HG03439 (cell line): ENCODE results near the gene ANGEL1.

Experiments
- ATAC-seq: cut with Tn5 transposase; IDR thresholded peaks from one replicate; pipeline ENCODE4 v1.9.1; 2021; ENCODE audit warnings: mild to moderate bottlenecking, moderate library complexity; ENCODE audit not compliant: unreplicated experiment

ANGEL1 gene

GRCh38 chr14:76826122-76826521 is 13.4 kb upstream of the ANGEL1 start, which contains the start of gene LRRC74A:
Gene LRRC74A, plus strand, starts transcription at chr14:76826408. Its CDS starts 290 bp downstream, at chr14:76826698.
- no peak for ATAC-seq

DNA sequence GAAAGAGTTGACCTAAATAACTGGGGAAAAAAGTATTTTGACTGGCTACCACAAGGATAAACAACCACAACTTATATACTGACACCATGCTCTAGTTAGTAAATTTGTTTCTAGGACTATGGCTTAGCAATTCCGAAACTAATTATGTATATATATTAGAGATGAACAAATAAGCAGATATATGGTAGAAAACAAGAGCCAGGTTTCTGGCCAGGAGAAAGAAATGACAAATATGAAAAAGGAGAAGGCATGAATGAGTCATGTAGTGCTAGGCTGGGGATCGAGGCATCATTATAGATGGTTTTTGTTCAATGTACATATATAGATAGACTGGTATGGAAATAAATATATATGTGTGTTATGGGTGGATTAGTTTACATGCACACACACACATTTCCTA is 8.0 kb upstream of the ANGEL1 start:
- ATAC-seq, result no peak

DNA sequence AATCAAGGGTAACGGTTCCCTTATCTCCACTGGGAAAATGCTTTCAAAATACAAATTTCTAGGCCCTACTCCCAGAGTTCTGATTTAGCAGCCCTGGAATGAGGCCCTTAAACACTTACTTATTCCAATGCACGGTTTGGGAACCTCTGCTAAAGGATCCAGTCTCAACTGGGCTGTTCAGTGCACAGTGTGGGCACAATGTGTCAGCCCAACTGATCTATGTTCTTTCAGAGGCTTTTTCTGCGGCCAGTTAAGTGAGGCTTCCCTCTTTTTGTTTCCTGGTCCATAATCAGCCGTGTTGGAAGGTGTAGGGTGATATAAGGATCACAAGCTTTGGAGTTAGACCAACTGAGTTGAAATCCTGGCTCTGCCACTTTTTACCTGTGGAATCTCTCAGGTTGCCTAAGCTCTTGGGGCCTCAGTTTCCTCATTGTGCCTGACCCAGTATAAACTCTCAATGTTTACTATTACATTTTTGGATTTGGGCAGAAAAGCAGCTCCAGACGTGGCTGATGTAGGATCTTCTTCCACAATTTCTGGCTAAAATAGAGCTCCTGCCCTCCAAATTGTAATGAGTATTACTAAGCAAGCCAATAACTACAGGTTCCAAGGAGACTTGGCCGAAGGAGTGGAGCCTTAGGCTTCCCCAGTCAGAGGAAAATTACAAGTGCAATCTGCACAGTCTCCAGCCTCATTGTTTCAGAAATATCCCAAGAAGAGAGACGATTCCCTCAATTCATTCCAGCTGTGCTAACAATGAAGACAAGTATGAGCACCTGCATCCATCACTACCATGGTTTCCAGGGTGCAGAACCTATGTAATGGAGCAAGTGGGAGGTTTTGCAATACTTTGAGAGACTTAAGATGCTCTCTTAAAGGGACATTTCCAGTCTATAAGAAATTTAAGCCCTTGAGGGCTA is 2.3 kb upstream of the ANGEL1 start:
- ATAC-seq, result no peak

DNA sequence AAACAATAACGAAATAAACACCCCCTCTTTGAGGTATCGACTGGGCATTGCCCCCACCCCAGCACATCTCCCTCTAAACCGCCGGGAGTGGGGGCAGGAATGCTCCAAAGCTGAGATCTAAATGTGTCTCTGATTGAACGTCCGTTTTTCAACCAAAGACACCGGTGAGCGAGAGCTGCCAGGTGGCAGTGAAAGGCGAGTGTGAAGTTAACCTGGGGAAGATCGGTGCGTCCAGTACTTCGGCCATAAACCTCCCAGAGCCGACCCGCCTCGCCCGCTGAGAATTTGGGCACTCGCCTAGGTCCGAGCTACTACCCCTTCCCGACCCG is 625 bp downstream of the ANGEL1 start:
- ATAC-seq, result no peak

GRCh38 chr14:76811561-76811960 is 1.1 kb downstream of the ANGEL1 start:
- no peak for ATAC-seq

- no peak for ATAC-seq
Measured at GRCh38 chr14:76810953-76811400, 1.7 kb downstream of the ANGEL1 start.

DNA sequence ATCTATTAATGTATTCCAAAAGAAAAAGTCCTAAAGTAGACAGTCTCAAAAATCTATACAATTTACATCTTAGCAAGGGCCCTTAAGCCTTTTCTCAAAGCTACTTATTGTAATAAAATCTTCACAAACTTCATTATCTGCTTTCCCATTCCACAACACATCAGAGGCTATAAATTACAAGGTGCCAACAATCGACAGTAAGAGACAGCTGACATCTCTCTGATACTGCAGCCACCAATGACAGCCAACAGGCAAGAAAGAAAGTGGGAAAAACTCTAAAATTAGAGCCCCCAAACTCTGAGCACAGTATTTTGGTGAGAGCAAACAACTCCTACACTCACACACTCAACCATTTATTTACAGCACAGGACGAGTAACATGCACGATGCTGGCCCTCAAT is 2.2 kb downstream of the ANGEL1 start:
- ATAC-seq, result no peak

DNA sequence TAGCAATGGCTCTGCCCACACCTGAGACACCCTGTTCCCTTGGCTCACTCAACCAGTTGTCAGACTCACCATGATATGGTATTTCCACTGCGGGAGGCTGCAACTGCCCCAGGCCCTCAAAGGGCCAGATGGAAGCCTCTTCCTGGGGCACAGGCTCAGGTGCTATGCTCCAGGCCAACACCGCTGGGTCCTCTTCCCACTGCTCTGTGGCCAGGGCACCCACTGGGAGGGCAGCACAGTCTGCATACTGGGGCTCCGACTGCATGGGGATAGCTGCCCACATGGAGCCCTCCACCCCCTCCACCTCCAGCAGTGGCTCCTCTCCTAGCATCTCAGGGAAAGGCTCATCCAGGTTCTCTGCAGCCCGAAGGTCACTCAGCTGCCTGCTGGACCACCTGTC is 3.7 kb downstream of the ANGEL1 start:
- no peak for ATAC-seq

- no peak for ATAC-seq
Measured at GRCh38 chr14:76808011-76808410, 4.7 kb downstream of the ANGEL1 start.

DNA sequence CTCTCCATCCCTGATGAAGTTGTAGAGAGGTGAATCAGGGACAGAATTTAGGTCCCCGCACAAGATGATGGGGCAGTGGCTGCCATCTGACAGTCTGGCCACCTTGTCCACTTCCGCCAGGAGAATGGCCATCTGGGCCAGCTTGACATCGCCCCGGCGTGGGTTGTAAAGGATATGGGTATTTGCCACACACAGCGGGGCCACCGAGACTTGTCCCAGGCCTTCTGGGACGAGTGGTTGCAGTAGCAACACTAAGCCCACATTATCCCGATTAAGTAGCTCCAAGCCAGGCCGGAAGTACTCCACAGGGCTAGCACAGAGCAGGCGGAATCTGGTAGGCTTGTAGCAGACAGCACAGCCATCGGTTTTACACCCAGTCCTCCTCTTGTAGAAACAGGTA is 6.2 kb downstream of the ANGEL1 start:
- no peak for ATAC-seq

GRCh38 chr14:76793956-76794355 is 18.7 kb downstream of the ANGEL1 start:
- no peak for ATAC-seq

DNA sequence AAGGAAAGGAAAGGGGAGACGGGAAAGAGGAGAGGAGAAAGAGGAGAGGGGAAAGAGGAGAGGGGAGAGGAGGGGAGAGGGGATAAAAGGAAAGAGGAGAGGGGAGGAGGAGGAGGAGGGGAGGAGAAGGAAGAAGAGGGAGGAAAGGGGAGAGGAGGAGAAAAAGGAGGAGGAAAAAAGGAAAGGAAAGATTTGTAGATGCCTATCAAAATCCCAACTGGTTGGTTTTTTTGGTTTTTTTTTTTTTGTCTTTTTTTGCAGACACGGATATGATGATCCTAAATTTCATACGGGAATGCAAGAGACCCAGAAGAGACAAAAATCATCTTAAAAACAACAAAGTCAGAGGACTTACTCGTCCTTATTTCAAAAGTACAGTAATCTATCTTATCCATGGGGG is 19.4 kb downstream of the ANGEL1 start:
- ATAC-seq, result no peak

- ATAC-seq, result no peak
Measured at GRCh38 chr14:76792422-76792821, 20.3 kb downstream of the ANGEL1 start.

GRCh38 chr14:76786601-76787000 is 26.1 kb downstream of the ANGEL1 start:
- no peak for ATAC-seq

- ATAC-seq, result no peak
Measured at GRCh38 chr14:76784881-76785280, 27.8 kb downstream of the ANGEL1 start.

DNA sequence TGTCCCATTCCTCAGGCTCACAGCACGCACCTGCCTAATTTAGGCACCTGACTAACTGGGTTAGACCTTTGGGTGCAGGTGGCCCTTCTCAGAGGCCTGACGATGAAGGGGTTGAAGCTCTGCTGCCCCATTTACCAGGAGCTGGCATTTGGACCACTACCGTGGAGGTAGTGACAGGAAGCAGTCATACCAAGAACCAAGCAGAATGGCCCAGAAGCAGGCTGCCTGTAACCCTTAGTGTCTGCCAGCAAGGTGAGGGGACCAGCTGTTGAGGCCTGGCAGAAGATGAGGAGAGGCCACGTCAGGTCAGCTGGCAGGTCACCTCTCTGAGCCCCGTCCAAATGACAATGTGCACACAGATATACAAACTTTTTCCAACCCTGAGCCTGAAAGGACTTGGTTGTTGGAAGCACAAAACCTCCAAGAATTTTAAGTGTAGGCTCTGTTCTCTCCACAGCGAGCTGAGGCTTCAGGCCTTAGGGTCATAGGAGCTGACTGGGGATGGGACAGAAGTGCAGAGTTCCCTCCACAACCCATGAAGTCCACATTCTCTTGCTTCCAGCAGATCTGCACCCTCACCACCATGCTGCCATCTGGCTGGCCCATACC is 28.3 kb downstream of the ANGEL1 start:
- no peak for ATAC-seq

- no peak for ATAC-seq
Measured at GRCh38 chr14:76782885-76783566, 29.7 kb downstream of the ANGEL1 start.

- ATAC-seq, result no peak
Measured at GRCh38 chr14:76782115-76782884, 30.4 kb downstream of the ANGEL1 start.

GRCh38 chr14:76781648-76782051 is 31.0 kb downstream of the ANGEL1 start:
- no peak for ATAC-seq

- no peak for ATAC-seq
Measured at GRCh38 chr14:76780875-76781647, 31.6 kb downstream of the ANGEL1 start.
